Right kidney (tissue), 1 donor: ENCODE results near the gene ARIH1.

ENCODE experiments used
- DNase-seq: peaks from one replicate; pipeline ENCODE4 v3.0.0-alpha.2; 2016

ARIH1 gene

GRCh38 chr15:72486144-72486543 lies 12.0 kb downstream of the ARIH1 start:
- DNase-seq = no peak

- DNase-seq = no peak
Measured at GRCh38 chr15:72487070-72487797, 13.1 kb downstream of the ARIH1 start.

- DNase-seq = no peak
Measured at GRCh38 chr15:72488558-72488957, 14.4 kb downstream of the ARIH1 start.

GRCh38 chr15:72489943-72490554 lies 15.9 kb downstream of the ARIH1 start:
- no peak for DNase-seq

GRCh38 chr15:72491768-72492167 lies 17.6 kb downstream of the ARIH1 start:
- no peak for DNase-seq

GRCh38 chr15:72492733-72493132 lies 18.6 kb downstream of the ARIH1 start:
- DNase-seq = no peak

GRCh38 chr15:72493220-72493619 lies 19.1 kb downstream of the ARIH1 start:
- no peak for DNase-seq

GRCh38 chr15:72495007-72495406 lies 20.9 kb downstream of the ARIH1 start:
- no peak for DNase-seq

- DNase-seq = no peak
Measured at GRCh38 chr15:72496783-72497182, 22.7 kb downstream of the ARIH1 start.

GRCh38 chr15:72497402-72497801 lies 23.3 kb downstream of the ARIH1 start:
- DNase-seq = no peak

- DNase-seq = no peak
Measured at GRCh38 chr15:72502220-72502809, 28.2 kb downstream of the ARIH1 start.

- no peak for DNase-seq
Measured at GRCh38 chr15:72503147-72503546, 29.0 kb downstream of the ARIH1 start.

- DNase-seq = no peak
Measured at GRCh38 chr15:72507402-72508092, 33.4 kb downstream of the ARIH1 start.

GRCh38 chr15:72509484-72509883 lies 35.4 kb downstream of the ARIH1 start:
- no peak for DNase-seq

GRCh38 chr15:72511536-72511935 lies 37.4 kb downstream of the ARIH1 start:
- no peak for DNase-seq

- DNase-seq = no peak
Measured at GRCh38 chr15:72515591-72516389, 41.7 kb downstream of the ARIH1 start.

- DNase-seq = no peak
Measured at GRCh38 chr15:72516777-72517176, 42.6 kb downstream of the ARIH1 start.

- DNase-seq = no peak
Measured at GRCh38 chr15:72521682-72522081, 47.6 kb downstream of the ARIH1 start.

- DNase-seq = no peak
Measured at GRCh38 chr15:72532991-72533601, 59.0 kb downstream of the ARIH1 start.

- no peak for DNase-seq
Measured at GRCh38 chr15:72534523-72534922, 60.4 kb downstream of the ARIH1 start.

GRCh38 chr15:72535911-72536310 lies 61.8 kb downstream of the ARIH1 start:
- no peak for DNase-seq

GRCh38 chr15:72536506-72536905 lies 62.4 kb downstream of the ARIH1 start:
- DNase-seq = no peak
